HG03439 (cell line): ENCODE measurements around the gene ECI1.

ENCODE experiments used
- ATAC-seq: cut with Tn5 transposase; IDR thresholded peaks from one replicate; pipeline ENCODE4 v1.9.1; 2021; ENCODE audit warnings: mild to moderate bottlenecking, moderate library complexity; ENCODE audit not compliant: unreplicated experiment

Gene ECI1

DNA sequence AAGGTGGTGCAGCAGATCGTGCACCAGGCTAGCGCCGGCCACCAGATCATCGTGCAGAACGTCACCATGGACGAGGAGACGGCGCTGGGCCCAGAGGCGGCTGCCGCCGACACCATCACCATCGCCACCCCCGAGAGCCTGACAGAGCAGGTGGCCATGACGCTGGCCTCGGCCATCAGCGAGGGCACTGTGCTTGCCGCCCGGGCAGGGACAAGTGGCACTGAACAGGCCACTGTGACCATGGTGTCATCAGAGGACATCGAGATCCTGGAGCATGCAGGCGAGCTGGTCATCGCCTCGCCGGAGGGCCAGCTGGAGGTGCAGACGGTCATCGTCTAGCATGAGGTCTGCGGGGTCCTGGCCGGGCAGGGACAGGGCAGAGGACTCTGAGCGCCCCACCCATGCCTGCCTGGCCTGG, 16.1 kb downstream of the ECI1 start:
- no peak for ATAC-seq

DNA sequence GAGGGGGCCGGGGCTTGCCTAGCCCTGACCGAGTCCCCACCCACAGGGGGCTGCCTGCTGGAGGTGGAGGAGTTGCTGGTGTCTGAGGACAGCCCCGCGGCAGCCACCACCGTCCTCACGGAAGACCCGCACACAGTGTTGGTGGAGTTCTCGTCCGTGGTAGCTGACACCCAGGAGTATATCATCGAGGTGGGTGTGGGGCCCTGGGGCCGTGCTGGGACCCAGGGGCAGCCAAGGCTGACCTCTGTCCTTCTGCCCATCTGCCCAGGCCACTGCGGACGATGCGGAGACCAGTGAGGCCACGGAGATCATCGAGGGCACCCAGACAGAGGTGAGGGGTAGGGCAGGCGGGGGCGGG, 16.6 kb downstream of the ECI1 start:
- ATAC-seq, result no peak

DNA sequence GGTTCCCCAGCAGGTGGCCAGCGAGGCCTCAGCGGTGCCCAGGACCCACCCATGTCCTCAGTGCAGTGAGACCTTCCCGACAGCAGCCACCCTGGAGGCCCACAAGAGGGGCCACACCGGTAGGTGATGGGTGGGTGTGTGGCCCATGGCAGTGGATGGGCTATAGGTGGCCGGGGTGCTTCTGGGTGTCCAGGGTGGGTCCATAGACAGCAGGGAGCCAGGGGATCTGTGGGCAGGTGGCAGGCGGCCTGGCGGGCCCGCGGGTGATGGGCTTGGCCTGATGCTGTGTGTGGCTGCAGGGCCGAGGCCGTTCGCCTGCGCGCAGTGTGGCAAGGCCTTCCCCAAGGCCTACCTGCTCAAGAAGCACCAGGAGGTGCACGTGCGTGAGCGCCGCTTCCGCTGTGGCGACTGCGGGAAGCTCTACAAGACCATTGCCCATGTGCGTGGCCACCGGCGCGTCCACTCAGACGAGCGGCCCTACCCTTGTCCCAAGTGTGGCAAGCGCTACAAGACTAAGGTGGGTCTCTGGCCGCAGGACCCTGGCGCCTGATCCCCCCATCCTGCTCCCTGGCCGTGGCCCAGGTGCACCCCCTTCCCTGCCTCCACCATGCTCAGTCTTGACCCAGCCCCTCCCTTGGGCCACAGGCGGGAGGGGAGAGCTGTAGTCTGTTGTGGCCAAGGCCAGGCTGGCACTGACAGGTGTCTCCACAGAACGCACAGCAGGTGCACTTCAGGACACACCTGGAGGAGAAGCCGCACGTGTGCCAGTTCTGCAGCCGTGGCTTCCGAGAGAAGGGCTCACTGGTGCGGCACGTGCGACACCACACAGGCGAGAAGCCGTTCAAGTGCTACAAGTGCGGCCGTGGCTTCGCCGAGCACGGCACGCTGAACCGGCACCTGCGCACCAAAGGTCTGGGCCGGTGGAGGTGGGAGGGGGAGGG, 17.2 kb downstream of the ECI1 start:
- ATAC-seq, result no peak

DNA sequence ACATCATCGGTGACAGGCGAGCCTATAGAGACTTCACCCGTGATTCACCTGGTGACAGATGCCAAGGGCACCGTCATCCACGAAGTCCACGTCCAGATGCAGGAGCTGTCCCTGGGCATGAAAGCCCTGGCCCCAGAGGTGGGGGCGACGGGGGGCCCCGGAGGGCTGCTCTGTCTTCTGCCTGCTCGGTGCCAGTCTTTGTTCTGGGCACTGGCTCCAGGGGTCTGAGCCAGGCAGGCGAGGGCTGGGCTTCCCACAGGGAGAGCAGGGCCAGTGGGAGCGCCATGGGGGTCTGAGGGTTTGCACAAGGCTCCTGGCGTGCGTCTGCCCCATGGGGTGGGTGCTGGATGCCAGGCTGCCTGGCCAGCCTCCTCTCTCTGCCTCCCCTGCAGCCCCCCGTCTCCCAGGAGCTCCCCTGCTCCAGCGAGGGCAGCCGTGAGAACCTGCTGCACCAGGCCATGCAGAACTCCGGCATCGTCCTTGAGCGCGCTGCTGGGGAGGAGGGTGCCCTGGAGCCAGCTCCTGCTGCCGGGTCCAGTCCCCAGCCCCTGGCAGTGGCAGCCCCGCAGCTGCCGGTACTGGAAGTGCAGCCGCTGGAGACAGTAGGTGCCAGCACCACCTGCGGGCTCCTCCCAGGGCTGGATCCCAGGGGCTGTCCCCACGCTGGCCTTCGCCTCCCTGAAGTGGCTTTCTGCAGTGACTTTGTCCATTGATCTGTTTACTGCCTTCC, 18.2 kb downstream of the ECI1 start:
- ATAC-seq, result no peak

DNA sequence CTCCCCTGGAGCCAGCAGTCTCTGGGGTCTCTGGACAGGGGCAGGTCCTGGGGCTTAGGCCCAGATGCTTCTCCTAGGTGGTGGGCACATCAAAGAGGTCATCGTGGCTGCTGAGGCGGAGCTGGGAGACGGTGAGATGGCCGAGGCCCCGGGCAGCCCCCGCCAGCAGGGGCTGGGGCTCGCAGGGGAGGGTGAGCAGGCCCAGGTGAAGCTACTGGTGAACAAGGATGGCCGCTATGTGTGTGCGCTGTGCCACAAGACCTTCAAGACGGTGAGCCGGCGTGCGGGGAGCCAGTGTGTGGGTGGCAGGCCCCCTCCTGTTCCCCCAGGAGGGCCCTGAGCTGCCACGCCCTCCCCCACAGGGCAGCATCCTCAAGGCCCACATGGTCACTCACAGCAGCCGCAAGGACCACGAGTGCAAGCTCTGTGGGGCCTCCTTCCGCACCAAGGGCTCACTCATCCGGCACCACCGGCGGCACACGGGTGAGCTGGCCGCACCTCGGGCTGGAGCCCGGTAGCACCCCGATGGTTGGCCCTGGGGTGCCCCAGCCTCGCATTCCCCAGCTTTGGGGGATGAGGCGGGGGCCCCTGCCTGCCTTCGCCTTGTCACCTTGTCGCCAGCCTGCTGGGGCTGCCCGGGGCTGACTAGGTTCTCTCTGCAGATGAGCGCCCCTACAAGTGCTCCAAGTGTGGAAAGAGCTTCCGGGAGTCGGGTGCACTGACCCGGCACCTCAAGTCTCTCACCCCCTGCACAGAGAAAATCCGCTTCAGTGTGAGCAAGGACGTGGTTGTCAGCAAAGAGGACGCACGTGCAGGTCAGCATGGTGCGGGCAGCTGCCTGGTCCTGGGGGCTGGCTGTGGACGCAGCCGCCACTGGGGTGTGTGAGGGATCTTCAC, 19.0 kb downstream of the ECI1 start:
- no peak for ATAC-seq

DNA sequence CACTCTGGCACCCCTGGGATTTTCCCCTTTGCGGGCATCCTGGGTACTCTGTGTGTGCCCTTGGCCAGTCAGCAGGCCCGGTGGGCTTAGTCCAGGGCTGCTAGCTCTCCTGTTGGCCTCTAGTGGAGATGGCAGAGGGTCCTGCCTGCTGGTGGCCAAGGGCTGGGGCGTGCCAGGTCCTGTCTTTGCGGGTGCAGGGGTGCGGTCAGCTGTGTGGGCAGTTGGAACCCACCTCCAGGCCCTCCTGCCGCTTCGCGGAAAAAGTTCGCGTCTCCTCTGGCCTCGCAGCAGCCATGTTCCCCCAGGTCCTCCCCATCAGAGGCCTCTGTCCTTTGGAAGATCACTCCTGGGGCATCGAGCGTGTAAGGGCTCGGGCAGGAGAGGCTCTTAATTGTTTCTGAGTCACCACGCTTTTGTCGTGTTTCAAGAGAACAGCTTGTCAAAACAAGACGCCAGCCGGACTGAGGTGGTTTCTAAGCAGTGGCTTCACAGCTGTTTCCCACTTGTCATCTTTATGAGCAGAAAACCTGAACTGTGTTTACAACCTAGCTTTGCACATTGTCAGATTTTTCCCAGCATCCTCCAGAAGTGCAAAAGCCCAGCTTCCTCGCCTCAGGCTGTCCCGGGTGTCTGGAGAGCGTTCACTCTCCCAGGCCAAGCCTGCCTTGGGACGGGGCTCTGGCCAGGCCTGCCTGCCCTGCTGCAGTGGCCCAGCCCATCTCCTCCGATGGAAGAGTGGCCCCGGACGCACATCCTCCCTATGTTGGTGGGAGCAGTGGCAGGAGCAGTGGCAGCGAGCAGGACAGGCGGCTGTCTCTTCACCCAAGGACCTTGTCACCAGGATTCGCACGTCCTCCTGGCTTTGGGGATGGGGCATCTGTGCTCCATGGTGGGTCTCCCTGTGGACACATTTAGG, 20.1 kb downstream of the ECI1 start:
- no peak for ATAC-seq

DNA sequence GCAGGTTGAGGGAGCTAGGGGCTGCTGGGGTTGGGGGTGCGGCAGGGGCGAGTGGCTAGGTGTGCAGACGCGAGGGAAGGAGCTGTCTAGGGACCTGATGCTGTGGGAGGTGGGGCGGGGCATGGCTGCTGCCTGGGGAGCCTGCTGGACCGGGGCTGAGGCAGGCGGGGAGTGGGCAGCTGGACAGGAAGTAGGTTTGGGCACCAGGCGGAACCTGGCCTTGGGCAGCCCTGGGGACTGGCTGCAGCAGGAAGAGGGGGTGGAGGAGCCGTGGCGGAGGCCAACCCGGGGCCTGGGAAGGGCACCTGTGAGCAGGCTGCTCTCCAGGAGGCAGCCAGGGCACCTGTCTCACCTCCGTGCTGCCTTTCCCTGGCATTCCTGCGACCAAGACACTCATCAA, 21.0 kb downstream of the ECI1 start:
- ATAC-seq, result no peak

DNA sequence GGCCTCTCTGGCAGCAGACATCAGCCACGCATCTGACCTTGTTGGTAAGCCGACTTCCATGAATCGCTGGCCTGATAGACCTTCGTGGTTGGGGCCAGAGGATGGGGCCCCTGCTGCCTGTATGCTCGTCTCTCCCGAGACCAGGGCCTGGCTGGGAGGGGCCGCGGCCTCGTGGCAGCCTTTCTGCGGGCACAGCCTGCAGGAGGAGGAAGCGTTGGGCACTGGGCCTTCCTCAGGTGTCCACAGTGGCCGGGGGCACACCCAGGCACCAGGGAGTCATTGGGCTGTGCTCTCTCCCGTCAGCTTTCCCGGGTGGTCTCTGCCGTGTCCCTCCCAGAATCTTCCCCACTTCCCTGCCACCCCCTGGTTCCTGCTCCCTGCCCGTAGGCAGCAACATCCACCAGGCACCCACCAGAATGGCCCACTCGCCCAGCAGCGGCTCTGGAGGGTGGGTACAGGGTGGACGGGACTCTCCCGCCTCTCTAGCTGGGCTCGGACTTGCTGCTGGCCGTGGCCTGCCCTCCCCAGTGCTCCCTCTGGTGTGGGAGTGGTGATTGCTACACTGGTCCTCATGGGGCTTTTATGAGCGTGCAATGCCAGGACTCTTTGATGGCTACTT, 21.6 kb downstream of the ECI1 start:
- ATAC-seq, result no peak

DNA sequence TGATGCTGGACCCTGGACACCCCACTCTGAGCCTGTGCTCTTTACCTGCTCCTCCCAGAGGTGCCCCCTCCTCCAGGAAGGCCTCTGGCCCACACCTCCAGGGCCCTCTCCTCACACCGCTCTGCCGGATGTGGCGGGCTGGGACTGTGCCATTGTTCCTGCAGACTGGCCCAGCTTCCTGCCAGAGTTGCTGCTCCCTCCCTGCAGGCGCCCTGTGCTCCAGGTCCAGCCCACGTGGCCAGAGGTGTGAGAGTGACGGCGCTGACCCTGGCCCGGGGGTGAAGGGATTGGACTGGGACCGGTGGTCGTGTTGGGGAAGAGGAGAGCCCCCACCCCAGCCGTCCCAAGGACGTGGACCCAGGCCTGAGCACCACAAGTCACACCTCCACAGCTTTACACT, 22.3 kb downstream of the ECI1 start:
- ATAC-seq, result no peak

DNA sequence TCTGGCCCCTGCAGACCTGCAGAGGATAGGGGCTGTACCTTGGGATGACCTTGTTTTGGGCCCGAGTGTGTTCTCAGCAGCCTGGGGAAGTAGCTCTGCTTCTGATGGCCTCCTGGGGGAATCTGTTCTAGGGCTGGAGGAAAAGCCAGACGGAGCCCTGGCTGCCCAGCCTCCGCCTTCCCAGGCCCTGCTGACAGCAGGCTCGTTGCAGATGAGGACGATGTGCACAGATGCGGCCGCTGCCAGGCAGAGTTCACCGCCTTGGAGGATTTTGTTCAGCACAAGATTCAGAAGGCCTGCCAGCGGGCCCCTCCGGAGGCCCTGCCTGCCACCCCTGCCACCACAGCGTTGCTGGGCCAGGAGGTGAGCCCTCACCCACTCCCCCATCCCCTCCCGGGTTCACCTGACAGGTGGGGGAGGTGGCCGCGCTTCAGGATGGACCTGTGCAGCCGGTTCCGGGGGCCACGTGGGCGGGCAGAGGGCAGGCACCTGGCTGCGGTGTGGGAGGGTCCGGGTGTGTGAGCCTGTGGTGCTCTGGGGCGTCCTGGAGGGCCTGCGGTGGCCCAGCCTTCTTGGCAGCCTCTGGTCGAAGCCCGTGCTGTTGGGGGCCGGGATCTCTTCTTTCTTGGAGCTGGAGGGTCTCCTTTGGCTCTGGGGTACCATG, 23.1 kb downstream of the ECI1 start:
- ATAC-seq, result no peak

DNA sequence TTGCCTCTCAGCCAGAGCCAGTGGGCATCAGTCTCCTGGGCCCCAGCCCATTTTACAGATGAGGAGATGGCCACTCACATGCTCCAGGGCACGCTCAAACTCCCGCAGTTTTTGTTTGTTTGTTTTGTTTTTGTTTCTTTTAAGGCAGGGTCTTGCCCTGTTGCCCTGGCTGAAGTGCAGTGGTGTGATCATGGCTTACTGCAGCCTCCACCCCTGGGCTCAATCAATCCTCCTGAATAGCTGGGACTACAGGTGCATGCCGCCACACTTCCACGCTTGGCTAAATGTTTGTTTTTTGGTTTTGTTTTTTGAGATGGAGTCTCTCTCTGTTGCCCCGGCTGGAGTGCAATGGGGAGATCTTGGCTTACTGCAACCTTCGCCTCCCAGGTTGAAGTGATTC, 24.5 kb downstream of the ECI1 start:
- ATAC-seq, result no peak

DNA sequence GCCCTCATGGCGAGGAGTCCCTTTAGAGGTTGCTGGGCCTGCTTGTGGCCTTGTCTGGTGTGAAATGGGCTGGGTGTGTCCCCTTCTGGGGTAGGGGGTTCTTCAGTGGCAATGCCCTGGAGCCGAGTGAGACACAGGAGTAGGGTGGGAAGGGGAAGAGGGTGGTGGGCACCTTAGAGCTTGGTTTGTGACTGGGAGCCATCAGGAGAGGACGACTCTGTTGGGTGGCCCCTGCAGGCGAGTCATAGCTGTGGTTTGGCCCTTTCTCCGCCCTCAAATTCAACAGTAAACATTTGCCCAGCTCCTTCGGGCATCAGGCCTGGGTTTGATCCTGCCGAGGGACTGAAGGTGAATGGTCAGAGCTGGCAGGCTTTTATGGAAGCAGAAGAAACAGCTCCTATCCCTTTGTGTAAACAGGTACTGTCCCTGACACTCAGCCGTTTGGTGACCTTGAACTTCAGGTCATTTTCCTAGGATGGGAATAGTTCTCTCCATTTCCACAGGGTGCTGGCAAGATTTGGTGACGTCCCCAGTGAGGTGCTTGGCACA, 25.1 kb downstream of the ECI1 start:
- ATAC-seq, result no peak

DNA sequence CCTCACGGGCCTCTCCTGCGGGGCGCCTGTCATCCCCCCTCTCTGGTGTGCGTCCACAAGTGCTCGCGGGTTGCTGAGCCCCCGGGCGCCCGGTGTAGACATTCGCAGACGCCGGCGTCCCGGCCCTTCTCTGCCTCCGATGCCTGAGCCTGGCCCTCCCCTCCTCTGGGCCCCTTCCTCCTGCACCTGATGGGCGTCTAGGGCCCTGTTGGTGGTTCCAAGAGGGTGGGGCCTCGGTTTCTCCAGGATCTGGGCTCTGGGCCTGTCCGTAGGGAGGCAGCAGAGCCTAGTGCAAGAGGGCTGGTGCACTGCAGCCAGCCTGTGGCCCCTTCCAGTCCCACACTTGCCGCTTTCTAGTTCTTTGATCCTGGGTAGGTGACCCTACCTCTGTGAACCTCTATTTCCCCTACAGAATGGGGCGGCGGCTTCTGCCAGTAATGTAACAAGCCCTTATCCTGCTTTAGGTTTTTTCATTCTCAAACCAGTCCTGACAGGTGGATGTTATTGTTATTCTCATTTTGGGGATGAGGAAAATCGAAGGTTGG, 27.4 kb downstream of the ECI1 start:
- ATAC-seq, result peak; percentile 23

DNA sequence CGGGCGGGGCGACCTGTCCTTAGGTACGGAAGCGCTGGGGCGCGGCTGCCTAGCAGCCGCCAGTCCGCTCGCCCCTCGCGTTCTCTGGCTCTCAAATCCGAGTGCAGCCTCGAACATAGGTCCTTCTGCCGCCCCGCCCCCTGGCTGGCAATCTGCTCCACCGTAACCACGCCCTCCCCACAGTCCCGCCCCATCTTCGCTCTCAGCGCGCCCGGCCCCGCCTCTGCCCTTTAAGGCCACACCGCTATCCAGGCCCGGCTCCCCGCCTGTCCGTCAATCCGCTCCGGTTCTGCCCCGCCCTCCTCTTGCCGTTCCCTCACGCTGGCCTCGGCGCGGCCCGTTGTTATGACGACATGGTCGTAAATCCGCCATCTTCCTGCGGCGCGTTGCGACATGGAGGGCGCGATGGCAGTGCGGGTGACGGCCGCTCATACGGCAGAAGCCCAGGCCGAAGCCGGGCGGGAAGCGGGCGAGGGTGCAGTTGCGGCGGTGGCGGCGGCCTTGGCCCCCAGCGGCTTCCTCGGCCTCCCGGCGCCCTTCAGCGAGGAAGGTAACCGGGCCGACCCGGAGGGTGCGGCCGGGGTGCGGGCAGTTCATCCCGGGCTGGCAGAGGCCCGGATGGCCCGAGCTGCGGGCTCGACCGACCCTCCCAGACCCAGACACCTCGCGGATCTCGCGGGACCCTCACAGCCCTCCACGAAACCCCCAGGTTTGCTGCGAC, 28.0 kb downstream of the ECI1 start, which contains the start of gene E4F1:
Gene E4F1 (plus strand): TSS at position 371 of the 721 bp plus-strand sequence. CDS start 23 bp downstream, at position 394.
- peak; percentile 93 for ATAC-seq

DNA sequence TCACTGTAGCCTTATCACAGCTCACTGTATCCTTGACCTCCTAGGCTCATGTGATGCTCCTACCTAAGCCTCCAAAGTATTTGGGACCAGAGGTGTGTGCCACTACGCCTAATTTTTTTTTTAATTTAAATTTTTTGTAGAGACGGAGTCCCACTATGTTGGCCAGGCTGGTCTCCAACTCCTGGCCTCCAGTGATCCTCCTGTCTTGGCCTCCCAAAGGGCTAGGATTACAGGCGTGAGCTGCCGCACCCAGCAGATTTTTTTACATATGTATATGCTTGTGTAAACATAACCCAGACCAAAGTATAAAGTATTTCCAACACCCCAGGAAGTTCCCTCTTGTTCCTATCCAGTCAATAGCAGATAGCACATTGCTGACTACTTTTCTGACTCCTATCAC, 35.1 kb downstream of the ECI1 start:
- no peak for ATAC-seq

DNA sequence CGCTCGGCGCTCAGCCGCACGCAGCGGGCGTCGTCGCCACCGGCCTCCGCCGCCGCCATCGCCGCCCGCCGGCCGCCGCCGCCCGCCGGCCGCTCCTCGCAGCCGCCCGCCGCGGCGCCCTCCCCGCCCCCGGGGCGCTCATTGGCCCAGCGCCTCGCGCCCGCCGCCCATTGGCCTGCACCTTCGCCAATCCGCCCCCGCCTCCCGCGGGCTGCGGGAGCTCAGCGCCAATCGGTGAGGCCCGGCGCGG, 36.7 kb downstream of the ECI1 start, which contains the start of gene PGP:
Gene PGP (minus strand): TSS at position 122 of the 250 bp plus-strand sequence. CDS start 63 bp downstream, at position 59.
- ATAC-seq, result peak; percentile 77

DNA sequence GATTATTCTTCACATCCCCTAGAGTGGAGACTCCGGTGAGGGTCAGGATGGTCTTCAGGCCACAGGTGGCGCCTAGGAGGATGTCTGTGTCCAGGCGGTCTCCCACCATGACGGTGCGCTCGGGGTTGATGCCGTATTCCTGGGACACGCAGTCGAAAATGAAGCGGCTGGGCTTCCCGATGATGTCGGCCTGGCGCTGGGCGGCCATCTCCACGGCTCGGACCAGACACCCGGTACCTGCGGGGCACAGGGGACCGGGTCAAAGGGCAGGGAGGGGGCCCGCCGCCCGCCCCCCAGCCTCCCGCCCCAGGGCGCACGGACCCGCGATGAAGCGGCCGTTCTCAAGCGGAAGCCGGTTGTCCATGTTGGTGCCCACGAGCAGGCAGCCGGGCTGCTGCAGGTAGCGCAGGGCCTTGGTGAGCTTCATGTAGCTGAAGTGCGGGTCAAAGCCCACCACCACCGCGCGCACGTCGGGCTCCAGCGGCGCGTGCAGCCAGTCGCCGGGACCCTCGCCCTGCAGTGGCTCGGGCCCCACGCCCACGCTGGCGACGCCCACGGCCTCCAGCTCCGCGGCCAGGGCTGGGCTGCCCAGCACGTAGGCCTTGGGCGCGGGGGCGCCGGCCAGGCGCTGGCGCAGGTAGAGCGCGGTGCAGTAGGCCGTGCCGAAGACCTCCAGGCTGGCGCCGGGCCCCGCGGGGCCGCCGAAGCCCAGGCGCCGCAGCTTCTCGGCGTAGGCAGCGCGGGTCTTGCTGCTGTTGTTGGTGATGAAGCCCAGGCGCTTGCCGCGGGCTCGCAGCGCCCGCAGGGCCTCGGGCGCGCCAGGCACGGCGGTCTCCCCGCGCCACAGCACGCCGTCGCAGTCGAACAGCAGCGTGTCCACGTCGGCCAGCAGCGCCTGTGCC, 37.3 kb downstream of the ECI1 start:
- ATAC-seq, result no peak
